ENCODE results near the gene MFSD12. TPM values are rescaled to one million over a fixed set of nuclear protein-coding genes. Genes with fewer than 3 reads are reported as not detected.

The MFSD12 gene
- total and polyA plus RNA-seq, 2 experiments from 2014 or later = 44.7 to 57.7 TPM

- Histone ChIP-seq H3K9me2 (replicated peaks; ENCODE audit: insufficient read depth) (no peaks in the 10 kb centered on the region), H3K4me2 (no peak overlapping the region), H3K4me3 (no peak overlapping the region), H4K20me1 (ENCODE audit: insufficient read depth, poor library complexity, severe bottlenecking) (peaks cover 3% of the 10 kb centered on the region), H3K4me1 (ENCODE audit: insufficient read depth) (no peaks in the 10 kb centered on the region), H3K9me3 (ENCODE audit: low read depth) (no peaks in the 10 kb centered on the region), H3K27me3 (no peaks in the 10 kb centered on the region), H3K79me2 (no peaks in the 10 kb centered on the region), H3K36me3 (replicated peaks; ENCODE audit: insufficient read depth, low read depth) (no peaks in the 10 kb centered on the region), H3K27ac (no peak overlapping the region), H2AFZ (no peak overlapping the region)
- no peak for TF ChIP-seq CTCF (IDR thresholded peaks at IDR 0.05; ENCODE audit: poor library complexity)
- no peak for TF ChIP-seq EZH2 (IDR thresholded peaks at IDR 0.05; ENCODE audit: borderline replicate concordance)
- no peak for TF ChIP-seq EZH2phosphoT487 (IDR thresholded peaks at IDR 0.05; ENCODE audit: low read depth, severe bottlenecking, unreplicated experiment)
- WGBS (ENCODE audit: low lambda C conversion rate, missing lambda C conversion rate) = 100% methylated on average over 8 of the region's 14 CpGs
- no peak for DNase-seq (ENCODE audit: low spot score)
Measured at GRCh38 chr19:3528080-3528479, 29.3 kb downstream of the MFSD12 start.

- Histone ChIP-seq H3K4me2 (no peak overlapping the region), H3K27ac (no peak overlapping the region), H3K4me3 (no peak overlapping the region), H4K20me1 (ENCODE audit: insufficient read depth, poor library complexity, severe bottlenecking) (peaks cover 10% of the 10 kb centered on the region), H3K27me3 (no peaks in the 10 kb centered on the region), H3K79me2 (peaks cover 7% of the 10 kb centered on the region), H3K9me2 (replicated peaks; ENCODE audit: insufficient read depth) (no peaks in the 10 kb centered on the region), H3K36me3 (replicated peaks; ENCODE audit: insufficient read depth, low read depth) (no peaks in the 10 kb centered on the region), H3K9me3 (ENCODE audit: low read depth) (no peaks in the 10 kb centered on the region), H2AFZ (no peak overlapping the region), H3K4me1 (ENCODE audit: insufficient read depth) (no peaks in the 10 kb centered on the region)
- TF ChIP-seq EZH2 (IDR thresholded peaks at IDR 0.05; ENCODE audit: borderline replicate concordance) (no peak), CTCF (IDR thresholded peaks at IDR 0.05; ENCODE audit: poor library complexity) (no peak), EZH2phosphoT487 (IDR thresholded peaks at IDR 0.05; ENCODE audit: low read depth, severe bottlenecking, unreplicated experiment) (no peak)
- WGBS (ENCODE audit: low lambda C conversion rate, missing lambda C conversion rate) = over 99% methylated on average over 19 of the region's 21 CpGs
- DNase-seq (ENCODE audit: low spot score) = no peak
Measured at GRCh38 chr19:3527238-3527910, 30.0 kb downstream of the MFSD12 start.

GRCh38 chr19:3526507-3527237 is 30.7 kb downstream of the MFSD12 start:
- DNase-seq (ENCODE audit: low spot score) = no peak
- H3K4me3 ChIP-seq = no peak overlapping the region
- no peak overlapping the region for H3K27ac ChIP-seq
- no peak overlapping the region for H2AFZ ChIP-seq
- no peaks in the 10 kb centered on the region for H3K4me1 ChIP-seq (ENCODE audit: insufficient read depth)
- H3K4me2 ChIP-seq = no peak overlapping the region
- TF ChIP-seq EZH2 (IDR thresholded peaks at IDR 0.05; ENCODE audit: borderline replicate concordance) (no peak), EZH2phosphoT487 (IDR thresholded peaks at IDR 0.05; ENCODE audit: low read depth, severe bottlenecking, unreplicated experiment) (no peak), CTCF (IDR thresholded peaks at IDR 0.05; ENCODE audit: poor library complexity) (peak; percentile 13)
- H4K20me1 ChIP-seq (ENCODE audit: insufficient read depth, poor library complexity, severe bottlenecking) = peaks cover 17% of the 10 kb centered on the region
- 97% methylated on average over 17 of the region's 28 CpGs for WGBS (ENCODE audit: low lambda C conversion rate, missing lambda C conversion rate)
- H3K36me3 ChIP-seq (replicated peaks; ENCODE audit: insufficient read depth, low read depth) = no peaks in the 10 kb centered on the region
- H3K9me3 ChIP-seq (ENCODE audit: low read depth) = no peaks in the 10 kb centered on the region
- H3K27me3 ChIP-seq = no peaks in the 10 kb centered on the region
- H3K9me2 ChIP-seq (replicated peaks; ENCODE audit: insufficient read depth) = no peaks in the 10 kb centered on the region
- H3K79me2 ChIP-seq = peaks cover 14% of the 10 kb centered on the region
